ENCODE measurements around the gene GABBR2. TPM values are rescaled to one million over a fixed set of nuclear protein-coding genes. Genes with fewer than 3 reads are reported as not detected.

The GABBR2 gene
- polyA plus RNA-seq, 1 donor (not counting 4 experiments of a cell fraction or from before 2014, with no cell fraction given) = 0.01 TPM

DNA sequence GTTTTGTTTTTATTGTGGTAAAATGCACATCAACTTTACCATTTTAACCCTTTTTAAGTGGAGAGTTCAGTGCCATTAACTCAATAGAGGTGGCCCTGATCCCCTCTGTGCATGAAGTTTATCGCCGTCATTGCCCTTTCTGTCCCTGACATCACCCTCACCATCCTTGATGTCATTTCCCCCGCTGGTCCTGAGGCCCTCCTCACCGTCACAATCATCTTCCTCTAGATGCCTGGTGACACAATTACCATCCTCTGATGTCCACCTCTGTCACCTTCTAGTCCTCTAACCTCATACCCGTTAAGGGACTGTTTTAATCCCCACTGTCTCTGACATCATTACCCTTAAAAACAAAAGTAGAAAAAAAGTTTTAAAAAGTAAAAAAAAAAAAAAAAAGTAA lies 340.8 kb downstream of the GABBR2 start:
- Histone ChIP-seq H2AFZ (ENCODE audit: control insufficient read depth, low read length) (no peak overlapping the region), H3K4me3 (ENCODE audit: control insufficient read depth in 2 of 3, extremely low read depth in 1 of 3, insufficient read depth in 2 of 3, low read depth in 1 of 3, low read length in 3 of 3) (no peak overlapping the region), H3K27ac (ENCODE audit: control insufficient read depth, insufficient read depth, low read length) (no peak overlapping the region), H3K9ac (ENCODE audit: control insufficient read depth, extremely low read depth, insufficient read depth, low read length) (no peak overlapping the region), H3K36me3 (ENCODE audit: control insufficient read depth in 2 of 2, extremely low read depth in 1 of 2, insufficient read depth in 2 of 2, low read length in 2 of 2) (no peaks in the 10 kb centered on the region), H3K27me3 (ENCODE audit: control insufficient read depth, extremely low read depth, insufficient read depth, low read length) (no peaks in the 10 kb centered on the region), H3K9me3 (ENCODE audit: control insufficient read depth, low read depth, low read length) (peaks cover 2% of the 10 kb centered on the region), H3K4me1 (ENCODE audit: control insufficient read depth, extremely low read depth, insufficient read depth, low read length) (no peaks in the 10 kb centered on the region), H3K4me2 (ENCODE audit: control insufficient read depth, extremely low read depth, insufficient read depth, low read depth, low read length) (no peak overlapping the region), H3K79me2 (ENCODE audit: control insufficient read depth, insufficient read depth, low read length) (no peaks in the 10 kb centered on the region), H4K20me1 (ENCODE audit: control insufficient read depth, extremely low read depth, insufficient read depth, low read length) (no peaks in the 10 kb centered on the region), H3K9me1 (ENCODE audit: control insufficient read depth, extremely low read depth, insufficient read depth, low read length) (no peaks in the 10 kb centered on the region)
- FAIRE-seq (no peak), DNase-seq (ENCODE audit: low read depth, low spot score) (no peak)
- dilution Hi-C loops (cut with MboI; ENCODE audit: extremely low pct_ligation_motif_present, low sequenced_read_pairs) = no loop called here
- no peak for TF ChIP-seq EZH2 (IDR thresholded peaks at IDR 0.05; ENCODE audit: low read length)
- TF ChIP-seq, protein P1, sequence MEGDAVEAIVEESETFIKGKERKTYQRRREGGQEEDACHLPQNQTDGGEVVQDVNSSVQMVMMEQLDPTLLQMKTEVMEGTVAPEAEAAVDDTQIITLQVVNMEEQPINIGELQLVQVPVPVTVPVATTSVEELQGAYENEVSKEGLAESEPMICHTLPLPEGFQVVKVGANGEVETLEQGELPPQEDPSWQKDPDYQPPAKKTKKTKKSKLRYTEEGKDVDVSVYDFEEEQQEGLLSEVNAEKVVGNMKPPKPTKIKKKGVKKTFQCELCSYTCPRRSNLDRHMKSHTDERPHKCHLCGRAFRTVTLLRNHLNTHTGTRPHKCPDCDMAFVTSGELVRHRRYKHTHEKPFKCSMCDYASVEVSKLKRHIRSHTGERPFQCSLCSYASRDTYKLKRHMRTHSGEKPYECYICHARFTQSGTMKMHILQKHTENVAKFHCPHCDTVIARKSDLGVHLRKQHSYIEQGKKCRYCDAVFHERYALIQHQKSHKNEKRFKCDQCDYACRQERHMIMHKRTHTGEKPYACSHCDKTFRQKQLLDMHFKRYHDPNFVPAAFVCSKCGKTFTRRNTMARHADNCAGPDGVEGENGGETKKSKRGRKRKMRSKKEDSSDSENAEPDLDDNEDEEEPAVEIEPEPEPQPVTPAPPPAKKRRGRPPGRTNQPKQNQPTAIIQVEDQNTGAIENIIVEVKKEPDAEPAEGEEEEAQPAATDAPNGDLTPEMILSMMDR (optimal IDR thresholded peaks at IDR 0.05 in 1 of 3, IDR thresholded peaks at IDR 0.05 in 1 of 3, conservative IDR thresholded peaks at IDR 0.05 in 1 of 3; ENCODE audit: extremely low read depth in 1 of 3, insufficient read depth in 2 of 3, low read length in 3 of 3) = no peak

DNA sequence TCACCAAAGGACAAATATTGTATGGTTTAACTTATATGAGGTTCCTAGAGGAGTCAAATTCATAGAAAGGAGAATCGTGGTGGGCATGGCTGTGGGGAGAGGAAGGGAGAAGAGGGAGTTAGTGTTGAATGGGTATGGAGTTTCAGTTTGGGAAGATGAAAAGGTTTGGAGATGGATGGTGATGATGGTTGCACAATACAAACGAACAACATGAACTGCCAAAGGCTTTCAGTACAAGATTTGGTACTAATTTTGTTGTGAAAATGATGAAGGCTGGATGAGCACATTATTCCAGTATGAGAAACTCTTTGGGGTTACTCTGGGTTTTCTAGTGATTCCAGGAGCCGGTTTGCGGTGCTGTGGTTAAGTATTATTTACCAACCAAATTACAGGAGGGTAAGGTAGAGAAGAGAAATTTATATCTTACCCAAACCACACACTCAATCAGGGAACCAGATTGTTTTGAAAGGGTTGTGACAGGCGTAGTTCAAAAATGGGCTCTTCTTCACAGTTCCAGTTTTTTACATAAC lies 341.3 kb downstream of the GABBR2 start:
- H4K20me1 ChIP-seq (ENCODE audit: control insufficient read depth, extremely low read depth, insufficient read depth, low read length) = no peaks in the 10 kb centered on the region
- H3K9me3 ChIP-seq (ENCODE audit: control insufficient read depth, low read depth, low read length) = peaks cover 2% of the 10 kb centered on the region
- dilution Hi-C loops (cut with MboI; ENCODE audit: extremely low pct_ligation_motif_present, low sequenced_read_pairs) = no loop called here
- no peak for TF ChIP-seq EZH2 (IDR thresholded peaks at IDR 0.05; ENCODE audit: low read length)
- TF ChIP-seq, protein P1 (optimal IDR thresholded peaks at IDR 0.05 in 1 of 3, IDR thresholded peaks at IDR 0.05 in 1 of 3, conservative IDR thresholded peaks at IDR 0.05 in 1 of 3; ENCODE audit: extremely low read depth in 1 of 3, insufficient read depth in 2 of 3, low read length in 3 of 3) = no peak
- H3K9me1 ChIP-seq (ENCODE audit: control insufficient read depth, extremely low read depth, insufficient read depth, low read length) = no peaks in the 10 kb centered on the region
- DNase-seq (ENCODE audit: low read depth, low spot score) (no peak), FAIRE-seq (no peak)
- H3K79me2 ChIP-seq (ENCODE audit: control insufficient read depth, insufficient read depth, low read length) = no peaks in the 10 kb centered on the region
- H3K9ac ChIP-seq (ENCODE audit: control insufficient read depth, extremely low read depth, insufficient read depth, low read length) = no peak overlapping the region
- H3K4me3 ChIP-seq (ENCODE audit: control insufficient read depth in 2 of 3, extremely low read depth in 1 of 3, insufficient read depth in 2 of 3, low read depth in 1 of 3, low read length in 3 of 3) = no peak overlapping the region
- H2AFZ ChIP-seq (ENCODE audit: control insufficient read depth, low read length) = no peak overlapping the region
- no peak overlapping the region for H3K27ac ChIP-seq (ENCODE audit: control insufficient read depth, insufficient read depth, low read length)
- H3K36me3 ChIP-seq (ENCODE audit: control insufficient read depth in 2 of 2, extremely low read depth in 1 of 2, insufficient read depth in 2 of 2, low read length in 2 of 2) = no peaks in the 10 kb centered on the region
- H3K4me2 ChIP-seq (ENCODE audit: control insufficient read depth, extremely low read depth, insufficient read depth, low read depth, low read length) = no peak overlapping the region
- no peaks in the 10 kb centered on the region for H3K27me3 ChIP-seq (ENCODE audit: control insufficient read depth, extremely low read depth, insufficient read depth, low read length)
- H3K4me1 ChIP-seq (ENCODE audit: control insufficient read depth, extremely low read depth, insufficient read depth, low read length) = no peaks in the 10 kb centered on the region
